IgD-negative memory B cell (primary cell): Measurements from ENCODE around the gene LCLAT1. TPM values are rescaled to one million over a fixed set of nuclear protein-coding genes. Genes with fewer than 3 reads are reported as not detected.
"Not testable (repeated sequence)": the region's sequence is repeated elsewhere in the genome, so short reads cannot be mapped to it uniquely, and the experiment has no call there.

Source experiments
- H3K27ac Mint-ChIP-seq, 3 donors: one replicate each; pipeline ENCODE4 v1.8.0; 2020 to 2022; ENCODE audit warnings: mild to moderate bottlenecking in 3 of 3, mixed read lengths in 3 of 3, moderate library complexity in 1 of 3
- H3K27me3 Mint-ChIP-seq: one replicate; pipeline ENCODE4 v1.8.0; 2021; ENCODE audit warnings: mixed read lengths
- H3K36me3 Mint-ChIP-seq: one replicate; pipeline ENCODE4 v1.8.0; 2020; ENCODE audit warnings: mild to moderate bottlenecking, mixed read lengths
- H3K4me1 Mint-ChIP-seq, 3 donors: one replicate each; pipeline ENCODE4 v1.8.0; 2020 to 2022; ENCODE audit warnings: mixed read lengths in 3 of 3, mild to moderate bottlenecking in 1 of 3
- H3K4me3 Mint-ChIP-seq, 4 donors: one replicate each; pipeline ENCODE4 v1.8.0; 2020 to 2022; ENCODE audit warnings: mild to moderate bottlenecking in 4 of 4, mixed read lengths in 4 of 4, moderate library complexity in 3 of 4
- H3K9me3 Mint-ChIP-seq, 3 donors: one replicate each; pipeline ENCODE4 v1.8.0; 2020 to 2021; ENCODE audit warnings: mixed read lengths in 3 of 3, mild to moderate bottlenecking in 1 of 3
- polyA plus RNA-seq: library from polyadenylated mRNA; unstranded; fragments of 300-500 nt; fragmentation: Illumina TruSeq; gene quantifications from one replicate; pipeline ENCODE4 v1.2.3, GENCODE V29; 2021

LCLAT1 gene
- polyA plus RNA-seq, 1 donor from 2014 or later: 14.3 TPM

DNA sequence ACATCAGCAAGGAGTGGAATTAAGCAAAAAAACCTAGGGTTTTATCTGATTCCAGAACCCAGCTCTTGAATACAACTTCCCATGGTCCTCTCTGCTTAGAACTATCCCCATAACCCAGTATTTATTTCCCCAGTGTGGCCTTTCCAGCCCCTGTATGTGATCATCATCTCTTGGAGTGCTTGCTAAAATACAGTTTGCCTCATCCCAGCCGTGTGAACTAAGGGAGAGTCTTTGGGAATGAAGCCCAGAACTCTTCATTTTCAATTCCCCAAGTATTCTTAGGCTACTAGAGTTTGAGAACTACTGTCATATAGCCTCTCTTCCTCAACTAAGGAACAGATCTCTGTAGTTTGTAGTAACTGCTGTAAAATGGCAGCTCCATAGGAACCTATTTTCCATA, 173.1 kb downstream of the LCLAT1 start:
- H3K4me1 Mint-ChIP-seq: peaks cover 4 to 12% (median 6%) of the 10 kb centered on the region in 3 donors
- H3K9me3 Mint-ChIP-seq: peaks cover 0 to 2% (median 0%) of the 10 kb centered on the region in 3 donors
- no peaks in the 10 kb centered on the region for H3K27me3 Mint-ChIP-seq
- no peak overlapping the region for H3K4me3 Mint-ChIP-seq
- no peak overlapping the region for H3K27ac Mint-ChIP-seq
- peaks cover 13% of the 10 kb centered on the region for H3K36me3 Mint-ChIP-seq

DNA sequence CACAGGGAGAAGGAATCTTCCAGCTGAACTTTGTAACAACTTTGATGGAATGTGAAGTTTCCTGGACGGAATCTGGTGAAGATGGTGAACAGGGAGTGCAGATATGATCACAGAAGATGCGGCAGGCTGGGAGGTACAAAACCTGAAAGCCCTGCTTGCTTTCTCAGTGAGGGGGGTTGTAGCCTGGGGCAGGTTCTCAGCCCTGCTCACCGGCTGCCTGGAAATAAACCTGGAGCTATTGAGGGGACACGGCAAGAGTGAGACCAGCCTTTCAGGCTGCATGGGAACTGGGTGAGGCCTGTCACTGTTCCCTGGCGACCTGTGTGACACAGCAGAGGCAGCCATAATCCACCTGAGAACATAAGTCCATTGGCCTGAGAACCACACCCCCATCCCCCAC, 174.8 kb downstream of the LCLAT1 start:
- H3K27me3 Mint-ChIP-seq: no peaks in the 10 kb centered on the region
- H3K4me3 Mint-ChIP-seq: no peak overlapping the region

DNA sequence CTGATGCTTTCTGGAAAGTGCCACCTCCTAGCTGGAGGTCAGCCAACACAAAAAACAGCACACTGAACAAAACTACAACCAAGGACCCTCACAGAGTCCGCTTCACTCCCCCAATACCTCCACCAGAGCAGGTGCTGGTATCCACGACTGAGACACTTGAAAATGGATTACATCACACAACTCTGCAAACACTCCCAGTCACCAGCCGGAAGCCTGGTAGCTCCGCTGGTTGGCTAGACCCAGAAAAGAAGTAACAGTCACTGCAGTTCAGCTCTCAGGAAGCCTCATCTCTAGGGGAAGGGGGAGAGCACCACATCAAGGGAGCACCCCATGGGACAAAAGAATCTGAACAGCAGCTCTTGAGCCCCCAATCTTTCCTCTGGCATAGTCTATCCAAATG, 175.4 kb downstream of the LCLAT1 start:
- Mint-ChIP-seq H3K36me3 (peaks cover 12% of the 10 kb centered on the region), H3K27me3 (no peaks in the 10 kb centered on the region), H3K4me1 (peaks cover 14 to 24% (median 22%) of the 10 kb centered on the region in 3 donors), H3K27ac (peak overlapping the region in 1 of 3 donors; percentile 17), H3K9me3 (peaks cover 0 to 2% (median 0%) of the 10 kb centered on the region in 3 donors), H3K4me3 (no peak overlapping the region)

More for the DNA sequence above, 174.8 kb downstream of the LCLAT1 start:
- Mint-ChIP-seq H3K4me1 (peaks cover 14 to 24% (median 18%) of the 10 kb centered on the region in 3 donors), H3K36me3 (peaks cover 12% of the 10 kb centered on the region), H3K27ac (peak overlapping the region in 1 of 3 donors; percentile 84), H3K9me3 (peaks cover 0 to 2% (median 0%) of the 10 kb centered on the region in 3 donors)

DNA sequence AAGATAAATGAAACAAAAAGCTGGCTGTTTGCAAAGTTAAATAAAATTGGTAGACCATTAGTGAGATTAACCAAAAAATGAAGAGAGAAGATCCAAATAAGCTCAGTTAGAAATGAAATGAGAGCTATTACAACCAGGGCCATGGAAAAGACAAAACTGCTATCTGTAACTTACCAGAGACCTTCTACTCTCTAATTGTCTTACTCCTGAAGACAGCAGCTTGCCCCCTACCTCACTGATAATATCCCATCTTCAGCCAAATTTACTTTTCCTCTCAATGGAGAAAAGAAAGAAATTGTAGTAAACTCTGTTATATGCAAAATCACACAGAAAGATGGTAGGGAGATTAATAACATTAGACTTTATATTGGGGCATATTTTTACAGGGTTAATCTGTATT, 178.2 kb downstream of the LCLAT1 start:
- Mint-ChIP-seq H3K36me3 (peaks cover 9% of the 10 kb centered on the region), H3K4me3 (no peak overlapping the region), H3K27ac (no peak overlapping the region), H3K4me1 (peaks cover 11 to 25% (median 22%) of the 10 kb centered on the region in 3 donors), H3K27me3 (no peaks in the 10 kb centered on the region), H3K9me3 (peaks cover 0 to 2% (median 0%) of the 10 kb centered on the region in 3 donors)

DNA sequence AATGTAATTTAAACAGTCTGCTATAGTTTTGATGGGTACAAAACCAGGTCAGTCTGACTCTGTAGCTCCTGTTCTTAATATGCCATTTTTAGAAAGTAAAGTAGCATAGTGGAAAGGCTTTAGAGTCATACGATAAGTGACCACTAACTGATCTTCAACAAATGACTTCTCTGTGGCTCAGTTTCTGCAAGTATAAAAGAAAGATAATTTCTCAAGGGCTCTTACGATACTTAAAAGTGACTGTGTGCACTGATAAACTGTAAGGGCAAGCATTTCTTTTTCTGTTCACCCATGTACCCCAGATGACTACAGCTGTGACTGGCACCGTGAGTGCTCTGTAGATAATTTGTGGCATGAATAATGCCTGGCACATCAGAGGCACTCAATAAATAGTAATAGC, 178.7 kb downstream of the LCLAT1 start:
- no peak overlapping the region for H3K4me3 Mint-ChIP-seq
- peak overlapping the region in 1 of 3 donors; percentile 27 for H3K27ac Mint-ChIP-seq
- H3K36me3 Mint-ChIP-seq: peaks cover 9% of the 10 kb centered on the region
- peaks cover 10 to 26% (median 23%) of the 10 kb centered on the region in 3 donors for H3K4me1 Mint-ChIP-seq
- H3K9me3 Mint-ChIP-seq: peaks cover 0 to 2% (median 0%) of the 10 kb centered on the region in 3 donors
- H3K27me3 Mint-ChIP-seq: no peaks in the 10 kb centered on the region

DNA sequence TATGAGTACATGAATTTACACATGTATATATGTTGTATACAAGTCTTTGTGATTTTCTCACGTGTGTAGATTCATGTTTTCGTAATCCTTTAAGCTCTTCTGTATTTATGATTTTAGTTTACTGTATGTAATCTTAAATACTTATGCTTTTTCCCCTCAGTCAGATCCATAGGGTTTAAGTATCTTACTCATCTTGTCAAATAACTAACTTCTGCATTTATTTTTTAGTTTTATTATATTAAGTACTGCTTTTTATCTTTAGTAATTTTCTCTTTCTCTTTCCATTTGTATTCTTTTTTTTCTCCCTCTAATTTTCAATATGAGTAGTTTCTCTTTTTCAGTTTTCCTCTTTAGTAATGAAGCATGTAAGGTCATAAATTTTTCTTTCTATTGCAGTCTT, 179.4 kb downstream of the LCLAT1 start:
- Mint-ChIP-seq H3K36me3 (peaks cover 9% of the 10 kb centered on the region), H3K9me3 (peaks cover 0 to 2% (median 0%) of the 10 kb centered on the region in 3 donors), H3K27me3 (no peaks in the 10 kb centered on the region), H3K4me1 (peaks cover 15 to 33% (median 30%) of the 10 kb centered on the region in 3 donors), H3K27ac (no peak overlapping the region), H3K4me3 (peak overlapping the region in 1 of 4 donors; percentile 89)

DNA sequence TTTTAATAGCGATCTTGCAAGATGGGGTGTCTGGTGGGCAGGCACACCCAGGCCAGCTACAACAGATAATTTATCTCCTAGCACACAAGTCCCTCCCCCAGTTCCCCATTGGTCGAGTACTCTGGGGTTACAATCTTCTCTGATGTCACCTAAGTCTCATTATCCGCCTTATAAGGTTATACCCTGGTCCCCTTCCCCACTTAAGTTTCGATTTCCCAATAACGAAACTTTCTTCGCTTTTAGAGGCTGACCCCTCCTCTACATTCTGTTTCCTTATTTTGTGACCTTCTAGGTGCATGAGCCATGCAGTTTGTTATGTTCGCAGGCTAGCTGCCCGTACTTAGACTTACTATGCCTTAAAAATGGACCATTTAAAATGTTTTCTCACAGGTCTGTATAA, 180.1 kb downstream of the LCLAT1 start:
- Mint-ChIP-seq H3K4me1 (peaks cover 15 to 33% (median 30%) of the 10 kb centered on the region in 3 donors), H3K36me3 (peaks cover 4% of the 10 kb centered on the region), H3K27me3 (no peaks in the 10 kb centered on the region), H3K27ac (no peak overlapping the region), H3K4me3 (peak overlapping the region in 3 of 4 donors; percentile 2 to 90 (median 59)), H3K9me3 (peaks cover 0 to 2% (median 0%) of the 10 kb centered on the region in 3 donors)

DNA sequence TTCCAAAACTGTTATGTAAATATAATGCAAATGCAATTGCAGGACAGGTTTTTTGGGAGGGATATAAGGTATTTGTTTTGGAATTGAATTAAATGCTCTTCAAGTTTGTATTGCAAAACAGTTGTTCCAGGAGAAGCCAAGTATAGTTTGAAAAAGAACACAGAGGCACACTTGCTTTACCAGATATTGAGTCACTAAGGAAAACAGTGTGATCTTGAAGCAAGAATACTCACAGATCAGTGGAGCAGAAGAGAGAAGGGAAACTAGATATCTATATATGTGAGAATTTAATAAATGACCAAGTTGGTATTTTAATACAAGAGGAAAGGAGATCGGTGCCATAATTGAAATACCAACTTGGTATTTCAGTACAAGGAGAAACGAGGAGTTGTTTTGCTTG, 181.3 kb downstream of the LCLAT1 start:
- no peak overlapping the region for H3K27ac Mint-ChIP-seq
- no peaks in the 10 kb centered on the region for H3K27me3 Mint-ChIP-seq
- H3K36me3 Mint-ChIP-seq: no peaks in the 10 kb centered on the region
- peak overlapping the region in 1 of 4 donors; percentile 41 for H3K4me3 Mint-ChIP-seq
- H3K4me1 Mint-ChIP-seq: peaks cover 15 to 33% (median 30%) of the 10 kb centered on the region in 3 donors
- H3K9me3 Mint-ChIP-seq: peaks cover 0 to 2% (median 0%) of the 10 kb centered on the region in 3 donors

DNA sequence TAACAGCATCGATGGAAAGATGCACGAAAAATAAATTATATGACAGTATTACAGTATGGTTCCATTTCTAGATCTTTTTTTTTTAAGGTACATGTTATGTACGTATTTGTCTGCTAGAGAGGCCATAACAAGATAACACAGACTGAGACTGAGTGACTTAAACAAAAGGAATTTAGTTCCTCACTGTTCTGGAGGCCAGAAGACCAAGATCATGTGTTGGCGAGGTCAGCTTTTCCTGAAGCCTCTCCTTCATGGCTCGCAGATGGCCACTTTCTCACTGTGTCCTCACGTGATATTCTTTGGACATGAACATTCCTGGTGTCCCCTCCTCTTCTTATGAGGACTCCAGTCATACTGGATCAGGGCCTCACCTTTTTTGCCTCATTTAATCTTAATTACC, 182.8 kb downstream of the LCLAT1 start:
- no peaks in the 10 kb centered on the region for H3K36me3 Mint-ChIP-seq
- no peak overlapping the region for H3K27ac Mint-ChIP-seq
- H3K4me1 Mint-ChIP-seq: peaks cover 17 to 29% (median 28%) of the 10 kb centered on the region in 3 donors
- no peaks in the 10 kb centered on the region for H3K27me3 Mint-ChIP-seq
- H3K9me3 Mint-ChIP-seq: no peaks in the 10 kb centered on the region
- H3K4me3 Mint-ChIP-seq: no peak overlapping the region

DNA sequence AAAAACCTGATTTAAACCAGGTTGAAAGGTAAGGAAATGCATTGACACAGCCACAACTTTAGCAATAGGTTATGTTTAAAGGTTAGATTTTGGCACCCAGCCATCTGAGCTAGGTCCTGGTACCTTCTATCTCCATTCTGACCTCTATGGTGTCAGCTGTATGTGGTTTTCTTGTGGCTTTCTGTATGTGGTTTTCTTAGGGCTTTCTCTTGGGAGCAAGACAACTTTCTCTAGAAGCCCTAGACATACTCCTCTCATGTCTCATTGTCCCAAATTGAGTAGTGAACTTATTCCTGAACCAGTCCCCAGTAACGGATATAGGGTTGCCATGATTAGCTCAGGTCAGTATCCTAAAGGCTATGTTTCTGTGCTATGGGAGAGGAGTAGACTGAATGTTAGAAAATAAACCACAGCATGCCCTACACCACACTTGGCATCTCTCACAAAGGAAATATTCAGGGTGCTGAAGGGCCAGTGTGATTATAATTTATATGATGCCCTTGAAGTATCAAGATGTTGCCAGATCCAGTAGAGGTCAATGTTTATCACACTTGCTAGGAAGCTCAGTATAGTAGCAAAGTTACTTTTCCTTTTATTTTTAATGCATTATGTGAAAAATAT, 184.1 kb downstream of the LCLAT1 start:
- Mint-ChIP-seq H3K4me1 (peaks cover 11 to 17% (median 17%) of the 10 kb centered on the region in 3 donors), H3K9me3 (no peaks in the 10 kb centered on the region), H3K27ac (no peak overlapping the region), H3K27me3 (no peaks in the 10 kb centered on the region), H3K36me3 (no peaks in the 10 kb centered on the region), H3K4me3 (peak overlapping the region in 1 of 4 donors; percentile 13)

DNA sequence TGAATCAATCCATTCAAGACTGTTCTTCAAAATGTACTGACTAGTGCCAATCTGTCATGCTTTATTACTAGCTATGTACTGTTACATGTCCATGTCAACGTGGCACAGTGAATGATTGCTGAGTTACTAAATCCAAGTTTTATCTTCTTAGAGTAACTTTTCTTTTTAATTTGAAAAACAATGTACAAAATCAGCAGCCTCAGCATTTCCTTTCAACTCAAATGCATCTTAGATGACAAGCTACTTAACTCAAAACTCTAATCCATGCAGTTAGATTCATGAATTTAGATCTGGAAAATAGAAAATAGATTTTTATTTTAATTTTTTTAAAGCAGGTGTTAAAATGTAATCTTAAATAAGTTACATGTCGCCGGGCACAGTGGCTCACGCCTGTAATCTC, 186.0 kb downstream of the LCLAT1 start:
- Mint-ChIP-seq H3K36me3 (no peaks in the 10 kb centered on the region), H3K4me1 (peaks cover 8 to 15% (median 8%) of the 10 kb centered on the region in 3 donors), H3K27me3 (no peaks in the 10 kb centered on the region), H3K4me3 (no peak overlapping the region), H3K27ac (no peak overlapping the region), H3K9me3 (no peaks in the 10 kb centered on the region)

DNA sequence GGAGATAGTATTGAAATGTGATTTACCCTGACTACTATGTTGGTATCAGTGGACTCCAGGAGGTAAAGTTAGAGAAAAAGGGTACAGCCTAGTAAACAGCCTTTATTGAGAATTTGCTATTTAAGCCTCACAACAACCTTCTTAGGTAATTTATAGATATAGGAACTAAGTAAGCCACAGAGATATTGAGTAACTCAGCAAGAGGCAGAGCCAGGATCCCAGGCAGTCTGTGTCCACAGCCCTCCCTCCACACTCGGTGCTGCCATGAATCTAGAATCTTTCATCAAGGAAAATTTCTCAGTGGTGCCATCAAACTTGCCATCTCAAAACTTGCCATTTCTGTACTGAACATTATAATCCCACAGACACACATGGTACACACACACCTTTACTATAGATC, 189.3 kb downstream of the LCLAT1 start:
- Mint-ChIP-seq H3K4me1 (peaks cover under 1 to 6% (median 2%) of the 10 kb centered on the region in 3 donors), H3K27ac (no peak overlapping the region), H3K9me3 (no peaks in the 10 kb centered on the region), H3K36me3 (peaks cover 5% of the 10 kb centered on the region), H3K27me3 (no peaks in the 10 kb centered on the region), H3K4me3 (no peak overlapping the region)

DNA sequence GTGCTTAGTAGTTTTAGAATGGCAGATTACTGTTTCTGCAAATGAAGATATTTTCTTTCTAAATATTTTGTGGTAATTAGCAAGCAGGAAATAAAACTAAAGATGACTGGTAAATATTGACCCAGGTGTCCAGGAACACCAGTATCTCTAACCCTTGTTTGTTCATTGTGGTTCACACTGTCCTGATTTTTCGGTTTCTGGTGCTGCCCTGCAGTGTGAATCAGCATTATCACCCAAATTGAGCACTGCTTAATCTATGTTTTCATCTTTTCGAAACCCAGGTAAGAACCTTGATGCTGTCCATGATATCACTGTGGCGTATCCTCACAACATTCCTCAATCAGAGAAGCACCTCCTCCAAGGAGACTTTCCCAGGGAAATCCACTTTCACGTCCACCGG, 192.8 kb downstream of the LCLAT1 start:
- no peaks in the 10 kb centered on the region for H3K9me3 Mint-ChIP-seq
- peaks cover 3 to 9% (median 6%) of the 10 kb centered on the region in 3 donors for H3K4me1 Mint-ChIP-seq
- H3K27ac Mint-ChIP-seq: no peak overlapping the region
- H3K36me3 Mint-ChIP-seq: peaks cover 5% of the 10 kb centered on the region
- no peak overlapping the region for H3K4me3 Mint-ChIP-seq
- H3K27me3 Mint-ChIP-seq: no peaks in the 10 kb centered on the region

DNA sequence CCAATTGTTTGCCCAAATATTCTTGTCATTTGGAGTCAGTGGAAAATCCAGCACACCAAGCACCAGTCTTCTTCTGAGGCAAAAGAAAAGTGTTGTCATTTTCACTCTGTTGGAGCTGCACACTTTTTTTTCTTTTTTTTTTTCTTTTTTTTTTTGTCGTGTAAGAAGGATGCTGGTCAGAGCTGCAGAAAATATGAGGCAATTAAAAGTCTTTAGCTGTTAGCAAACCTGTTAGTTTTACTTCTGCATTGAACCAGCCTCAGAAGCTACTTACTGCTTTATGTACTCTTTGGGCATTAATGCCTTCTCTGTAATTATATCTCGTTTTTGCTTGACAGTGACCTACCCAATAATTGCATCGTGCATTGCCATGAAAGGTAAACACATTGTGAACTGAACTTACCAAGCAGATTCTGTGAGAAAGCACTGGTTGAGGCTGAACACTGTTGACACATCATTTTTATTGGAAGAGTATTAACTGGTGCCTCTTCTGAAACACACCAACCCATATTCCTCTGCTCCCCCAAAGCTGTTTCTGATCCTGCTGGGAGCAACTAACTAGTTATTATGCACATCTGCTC, 194.8 kb downstream of the LCLAT1 start:
- no peak overlapping the region for H3K27ac Mint-ChIP-seq
- H3K4me3 Mint-ChIP-seq: no peak overlapping the region
- H3K4me1 Mint-ChIP-seq: peaks cover 3 to 8% (median 6%) of the 10 kb centered on the region in 3 donors
- H3K27me3 Mint-ChIP-seq: no peaks in the 10 kb centered on the region
- H3K9me3 Mint-ChIP-seq: no peaks in the 10 kb centered on the region
- peaks cover 5% of the 10 kb centered on the region for H3K36me3 Mint-ChIP-seq

DNA sequence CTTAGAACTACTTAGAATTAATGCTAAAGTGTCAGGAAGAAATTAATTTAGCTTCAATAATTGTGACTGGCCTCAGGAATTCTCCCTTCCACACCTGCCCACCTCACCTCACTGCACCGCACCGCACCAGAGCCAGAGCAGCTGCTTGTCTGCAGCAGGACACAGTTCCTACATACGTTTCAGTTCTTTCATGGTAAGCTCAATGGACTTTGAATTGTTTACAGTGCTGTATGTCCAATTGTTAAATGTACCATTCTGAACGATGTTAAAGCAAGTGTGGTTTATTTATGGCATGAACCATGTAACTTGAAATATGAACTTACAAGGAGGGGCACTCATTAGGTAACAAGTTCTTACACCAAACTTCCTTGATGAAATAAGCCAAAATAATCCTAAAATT, 196.0 kb downstream of the LCLAT1 start:
- not testable (repeated sequence) for H3K36me3 Mint-ChIP-seq, H3K27ac Mint-ChIP-seq, H3K4me3 Mint-ChIP-seq, H3K4me1 Mint-ChIP-seq, H3K27me3 Mint-ChIP-seq, H3K9me3 Mint-ChIP-seq

DNA sequence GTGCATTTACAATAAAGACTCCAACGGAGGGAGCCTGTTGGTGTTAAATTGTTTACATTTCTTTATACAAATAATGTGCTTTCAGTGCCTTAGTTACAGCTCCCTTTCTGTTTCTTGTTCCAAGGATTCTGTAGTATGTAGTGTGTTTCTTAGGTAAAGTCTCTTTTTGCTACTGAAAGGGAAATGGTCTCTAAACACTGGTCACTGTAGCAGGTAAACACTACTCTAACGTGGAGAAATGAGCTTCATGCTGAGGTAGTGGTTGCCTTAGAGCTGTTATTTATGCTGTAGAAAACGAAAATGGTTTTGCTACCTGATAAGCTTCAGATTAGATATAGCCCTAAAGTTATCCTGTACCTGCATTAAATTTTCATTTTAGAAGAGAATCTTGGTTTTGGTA, 196.6 kb downstream of the LCLAT1 start:
- peaks cover 5% of the 10 kb centered on the region for H3K36me3 Mint-ChIP-seq
- H3K9me3 Mint-ChIP-seq: no peaks in the 10 kb centered on the region
- no peak overlapping the region for H3K27ac Mint-ChIP-seq
- H3K4me1 Mint-ChIP-seq: peaks cover 3 to 8% (median 6%) of the 10 kb centered on the region in 3 donors
- H3K4me3 Mint-ChIP-seq: no peak overlapping the region
- no peaks in the 10 kb centered on the region for H3K27me3 Mint-ChIP-seq
